Stimulated activated CD8-positive, alpha-beta memory T cell treated with anti-CD3 and anti-CD28 coated beads, Interleukin-2, amount 100 ng/mL, for 1 hour (primary cell): ENCODE data around the gene CCL4.
"Not testable (repeated sequence)": the region's sequence is repeated elsewhere in the genome, so short reads cannot be mapped to it uniquely, and the experiment has no call there.

Source experiments
- DNase-seq, 2 donors: peaks; one replicate each; pipeline ENCODE4 v3.0.0-alpha.2; 2020; ENCODE audit warnings: low read depth in 2 of 2

The CCL4 gene

GRCh38 chr17:36087897-36088572, 15.6 kb upstream of the CCL4 start:
- not testable (repeated sequence) for DNase-seq

GRCh38 chr17:36088670-36089338, 14.8 kb upstream of the CCL4 start:
- no peak for DNase-seq

- no peak for DNase-seq
These were observed 14.2 kb upstream of the CCL4 start for GRCh38 chr17:36089339-36089865.

GRCh38 chr17:36089888-36090836, 13.5 kb upstream of the CCL4 start, which contains the start of gene CCL3:
TSS of gene CCL3 (minus strand) at chr17:36090143. CDS start at chr17:36090058, 85 bp downstream.
- no peak for DNase-seq

- no peak for DNase-seq
These were observed 11.4 kb upstream of the CCL4 start for GRCh38 chr17:36092230-36092629.

- not testable (repeated sequence) for DNase-seq
These were observed 10.9 kb upstream of the CCL4 start for GRCh38 chr17:36092715-36093114.

GRCh38 chr17:36094232-36094631, 9.4 kb upstream of the CCL4 start:
- DNase-seq: no peak

GRCh38 chr17:36094746-36095145, 8.9 kb upstream of the CCL4 start:
- DNase-seq: no peak

GRCh38 chr17:36095992-36096391, 7.6 kb upstream of the CCL4 start:
- DNase-seq: no peak

GRCh38 chr17:36099004-36099403, 4.6 kb upstream of the CCL4 start:
- not testable (repeated sequence) for DNase-seq

- DNase-seq: not testable (repeated sequence)
These were observed 619 bp downstream of the CCL4 start for GRCh38 chr17:36104246-36104645.

GRCh38 chr17:36104701-36105181, 1.1 kb downstream of the CCL4 start:
- no peak for DNase-seq

GRCh38 chr17:36105781-36106492, 2.3 kb downstream of the CCL4 start:
- no peak for DNase-seq

- no peak for DNase-seq
These were observed 2.8 kb downstream of the CCL4 start for GRCh38 chr17:36106493-36106835.

GRCh38 chr17:36107660-36108059, 4.0 kb downstream of the CCL4 start:
- DNase-seq: no peak

- not testable (repeated sequence) for DNase-seq
These were observed 4.6 kb downstream of the CCL4 start for GRCh38 chr17:36108265-36108664.

- DNase-seq: no peak
These were observed 7.5 kb downstream of the CCL4 start for GRCh38 chr17:36111068-36111490.

GRCh38 chr17:36112572-36112971, 8.9 kb downstream of the CCL4 start:
- DNase-seq: no peak

- not testable (repeated sequence) for DNase-seq
These were observed 9.5 kb downstream of the CCL4 start for GRCh38 chr17:36113131-36113530.

- DNase-seq: not testable (repeated sequence)
These were observed 11.5 kb downstream of the CCL4 start for GRCh38 chr17:36114971-36115648.

- not testable (repeated sequence) for DNase-seq
These were observed 12.0 kb downstream of the CCL4 start for GRCh38 chr17:36115649-36115977.
